DLD1 (cell line): ENCODE results near the gene LIG3.
"Not testable (repeated sequence)": the region's sequence is repeated elsewhere in the genome, so short reads cannot be mapped to it uniquely, and the experiment has no call there.

ENCODE experiments used
- in situ Hi-C: cut with HindIII; loops from 2 replicates; pipeline ENCODE4 v1.10.0; 2017; ENCODE audit warnings: low sequenced_read_pairs

The LIG3 gene

GRCh38 chr17:35030780-35031179 lies 50.5 kb downstream of the LIG3 start:
- in situ Hi-C loops: no loop called here

GRCh38 chr17:35038453-35038852 lies 58.1 kb downstream of the LIG3 start:
- in situ Hi-C loops: no loop called here

- in situ Hi-C loops: no loop called here
These were observed 61.1 kb downstream of the LIG3 start for GRCh38 chr17:35041390-35041789.

GRCh38 chr17:35044181-35044580 lies 63.9 kb downstream of the LIG3 start:
- in situ Hi-C loops: no loop called here

- in situ Hi-C loops: not testable (repeated sequence)
These were observed 65.2 kb downstream of the LIG3 start for GRCh38 chr17:35045458-35045979.

- in situ Hi-C loops: no loop called here
These were observed 65.9 kb downstream of the LIG3 start for GRCh38 chr17:35046245-35046644.

- in situ Hi-C loops: no loop called here
These were observed 66.5 kb downstream of the LIG3 start for GRCh38 chr17:35046740-35047283.

- in situ Hi-C loops: no loop called here
These were observed 68.5 kb downstream of the LIG3 start for GRCh38 chr17:35048685-35049379.

GRCh38 chr17:35050170-35050569 lies 69.9 kb downstream of the LIG3 start:
- in situ Hi-C loops: no loop called here

- in situ Hi-C loops: no loop called here
These were observed 70.9 kb downstream of the LIG3 start for GRCh38 chr17:35051183-35051578.

- in situ Hi-C loops: no loop called here
These were observed 71.4 kb downstream of the LIG3 start for GRCh38 chr17:35051579-35052240.

- in situ Hi-C loops: no loop called here
These were observed 71.9 kb downstream of the LIG3 start for GRCh38 chr17:35052241-35052610.

- in situ Hi-C loops: no loop called here
These were observed 72.5 kb downstream of the LIG3 start for GRCh38 chr17:35052780-35053179.

GRCh38 chr17:35053204-35053603 lies 72.9 kb downstream of the LIG3 start:
- in situ Hi-C loops: no loop called here

GRCh38 chr17:35056013-35056412 lies 75.7 kb downstream of the LIG3 start:
- in situ Hi-C loops: no loop called here

GRCh38 chr17:35057332-35057915 lies 77.1 kb downstream of the LIG3 start:
- in situ Hi-C loops: no loop called here
